ENCODE measurements around the gene CRIP3.

The CRIP3 gene

GRCh38 chr6:43301081-43301870, 7.3 kb downstream of the CRIP3 start:
- no peak overlapping the region for H3K4me3 ChIP-seq (ENCODE audit: control insufficient read depth, low read depth, low read length)
- TF ChIP-seq, protein P1, sequence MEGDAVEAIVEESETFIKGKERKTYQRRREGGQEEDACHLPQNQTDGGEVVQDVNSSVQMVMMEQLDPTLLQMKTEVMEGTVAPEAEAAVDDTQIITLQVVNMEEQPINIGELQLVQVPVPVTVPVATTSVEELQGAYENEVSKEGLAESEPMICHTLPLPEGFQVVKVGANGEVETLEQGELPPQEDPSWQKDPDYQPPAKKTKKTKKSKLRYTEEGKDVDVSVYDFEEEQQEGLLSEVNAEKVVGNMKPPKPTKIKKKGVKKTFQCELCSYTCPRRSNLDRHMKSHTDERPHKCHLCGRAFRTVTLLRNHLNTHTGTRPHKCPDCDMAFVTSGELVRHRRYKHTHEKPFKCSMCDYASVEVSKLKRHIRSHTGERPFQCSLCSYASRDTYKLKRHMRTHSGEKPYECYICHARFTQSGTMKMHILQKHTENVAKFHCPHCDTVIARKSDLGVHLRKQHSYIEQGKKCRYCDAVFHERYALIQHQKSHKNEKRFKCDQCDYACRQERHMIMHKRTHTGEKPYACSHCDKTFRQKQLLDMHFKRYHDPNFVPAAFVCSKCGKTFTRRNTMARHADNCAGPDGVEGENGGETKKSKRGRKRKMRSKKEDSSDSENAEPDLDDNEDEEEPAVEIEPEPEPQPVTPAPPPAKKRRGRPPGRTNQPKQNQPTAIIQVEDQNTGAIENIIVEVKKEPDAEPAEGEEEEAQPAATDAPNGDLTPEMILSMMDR (IDR thresholded peaks at IDR 0.05; ENCODE audit: control insufficient read depth, insufficient read depth, low read depth, low read length, missing control alignments) = no peak
- no peak for DNase-seq (ENCODE audit: low read depth)

DNA sequence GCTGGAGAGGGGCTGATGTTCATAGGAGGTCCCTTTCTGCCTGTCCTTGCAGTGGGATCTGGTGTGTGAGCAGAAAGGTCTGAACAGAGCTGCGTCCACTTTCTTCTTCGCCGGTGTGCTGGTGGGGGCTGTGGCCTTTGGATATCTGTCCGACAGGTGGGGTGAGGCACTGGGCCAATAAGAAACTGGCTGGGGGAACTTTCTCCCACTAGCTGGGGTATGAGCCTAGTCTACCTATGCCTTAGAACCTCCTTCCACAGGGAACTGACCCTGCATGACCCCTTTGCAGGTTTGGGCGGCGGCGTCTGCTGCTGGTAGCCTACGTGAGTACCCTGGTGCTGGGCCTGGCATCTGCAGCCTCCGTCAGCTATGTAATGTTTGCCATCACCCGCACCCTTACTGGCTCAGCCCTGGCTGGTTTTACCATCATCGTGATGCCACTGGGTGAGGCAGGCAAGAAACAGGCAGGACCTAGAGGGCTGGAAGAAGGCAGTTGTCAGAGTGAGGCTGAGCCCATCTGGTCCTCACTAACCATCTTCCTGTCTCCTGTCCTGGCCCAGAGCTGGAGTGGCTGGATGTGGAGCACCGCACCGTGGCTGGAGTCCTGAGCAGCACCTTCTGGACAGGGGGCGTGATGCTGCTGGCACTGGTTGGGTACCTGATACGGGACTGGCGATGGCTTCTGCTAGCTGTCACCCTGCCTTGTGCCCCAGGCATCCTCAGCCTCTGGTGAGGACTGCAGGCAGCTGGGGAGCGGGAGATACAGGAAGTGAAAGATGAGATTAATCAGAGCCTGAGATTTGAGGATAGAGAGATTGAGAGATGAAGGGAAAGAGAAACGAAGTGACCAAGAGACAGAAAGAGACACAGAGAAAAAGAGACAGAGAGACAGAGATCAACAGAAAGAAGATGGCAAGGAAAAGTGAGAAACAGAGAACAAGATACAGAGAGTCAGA, 9.0 kb downstream of the CRIP3 start:
- H3K4me3 ChIP-seq (ENCODE audit: control insufficient read depth, low read depth, low read length) = no peak overlapping the region
- TF ChIP-seq, protein P1 (IDR thresholded peaks at IDR 0.05; ENCODE audit: control insufficient read depth, insufficient read depth, low read depth, low read length, missing control alignments) = no peak
- DNase-seq (ENCODE audit: low read depth) = no peak

- DNase-seq (ENCODE audit: low read depth) = no peak
- TF ChIP-seq, protein P1 (IDR thresholded peaks at IDR 0.05; ENCODE audit: control insufficient read depth, insufficient read depth, low read depth, low read length, missing control alignments) = no peak
- H3K4me3 ChIP-seq (ENCODE audit: control insufficient read depth, low read depth, low read length) = no peak overlapping the region
Measured at GRCh38 chr6:43298565-43299337, 9.9 kb downstream of the CRIP3 start.

- H3K4me3 ChIP-seq (ENCODE audit: control insufficient read depth, low read depth, low read length) = no peak within 1 kb of the TSS
- DNase-seq (ENCODE audit: low read depth) = no peak
- TF ChIP-seq, protein P1 (IDR thresholded peaks at IDR 0.05; ENCODE audit: control insufficient read depth, insufficient read depth, low read depth, low read length, missing control alignments) = no peak
Measured at GRCh38 chr6:43297644-43298564, 10.7 kb downstream of the CRIP3 start, which contains the start of gene SLC22A7. TSS of gene SLC22A7 (plus strand) at chr6:43298260. CDS start at chr6:43298359, 99 bp downstream.

DNA sequence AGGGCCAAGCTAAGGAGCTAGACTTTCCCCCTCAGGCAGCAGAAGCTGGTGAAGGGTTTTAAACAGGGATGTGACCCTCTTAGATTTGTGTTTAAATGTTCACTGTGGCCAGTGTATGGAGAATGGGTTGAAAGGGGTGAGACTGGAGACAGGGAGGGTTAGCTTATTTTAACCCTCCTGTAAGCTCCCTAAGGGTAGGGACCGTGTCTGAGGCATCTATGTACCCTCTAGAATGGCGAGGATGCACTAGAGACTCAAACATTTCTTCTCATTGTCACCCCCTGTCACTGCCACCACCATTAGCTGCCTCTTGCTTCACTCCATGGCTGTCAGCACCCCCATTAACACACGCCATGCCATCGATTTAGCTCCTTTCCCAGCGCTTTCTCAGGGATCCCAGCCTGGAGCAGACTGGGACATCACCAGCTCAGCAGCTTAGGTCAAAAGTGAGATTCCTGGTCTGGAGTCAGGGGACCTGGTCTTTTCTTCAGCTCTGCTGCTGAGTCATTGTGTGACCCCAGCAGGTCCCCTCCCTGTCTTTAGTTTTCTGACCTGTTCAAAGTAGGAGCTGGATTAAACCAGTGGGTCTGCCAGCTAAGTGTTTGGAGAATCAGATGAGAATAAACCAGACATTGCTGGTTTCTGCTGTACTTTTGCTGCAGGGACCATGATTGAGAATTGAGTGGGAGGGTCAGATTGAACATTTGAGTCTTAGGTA, 11.7 kb downstream of the CRIP3 start:
- TF ChIP-seq, protein P1 (IDR thresholded peaks at IDR 0.05; ENCODE audit: control insufficient read depth, insufficient read depth, low read depth, low read length, missing control alignments) = no peak
- DNase-seq (ENCODE audit: low read depth) = no peak
- no peak overlapping the region for H3K4me3 ChIP-seq (ENCODE audit: control insufficient read depth, low read depth, low read length)

All from AG09309 (cell line).